ENCODE measurements around the gene SFXN5.

DNA sequence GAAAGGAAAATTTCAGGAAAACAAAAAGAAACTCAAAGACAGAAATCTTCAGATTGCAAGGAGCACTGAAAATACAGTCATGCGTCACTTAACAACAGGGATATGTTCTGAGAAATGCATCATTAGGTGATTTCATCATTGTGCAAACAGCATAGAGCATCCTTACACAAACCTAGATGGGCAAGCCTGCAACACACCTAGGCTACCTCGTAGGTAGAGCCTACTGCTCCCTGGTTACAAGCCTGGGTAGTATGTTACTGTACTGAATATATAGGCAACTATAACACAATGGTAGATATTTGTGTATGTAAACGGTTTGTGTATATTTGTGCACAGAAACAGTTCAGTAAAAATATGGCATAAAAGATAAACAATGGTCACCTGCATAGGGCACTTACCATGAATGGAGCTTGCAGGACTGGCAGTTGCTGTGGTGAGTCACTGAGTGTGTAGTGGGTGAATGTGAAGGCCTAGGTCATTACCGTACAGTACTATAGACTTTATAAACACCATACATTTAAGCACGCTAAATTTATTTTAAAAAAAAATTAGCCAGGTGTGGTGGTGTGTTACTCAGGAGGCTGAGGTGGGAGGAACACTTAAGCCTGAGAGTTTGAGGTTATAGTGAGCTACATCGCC lies 33.4 kb downstream of the SFXN5 start:
- TF ChIP-seq POLR2AphosphoS5 (IDR thresholded peaks at IDR 0.05), result no peak
- TF ChIP-seq, protein P1, sequence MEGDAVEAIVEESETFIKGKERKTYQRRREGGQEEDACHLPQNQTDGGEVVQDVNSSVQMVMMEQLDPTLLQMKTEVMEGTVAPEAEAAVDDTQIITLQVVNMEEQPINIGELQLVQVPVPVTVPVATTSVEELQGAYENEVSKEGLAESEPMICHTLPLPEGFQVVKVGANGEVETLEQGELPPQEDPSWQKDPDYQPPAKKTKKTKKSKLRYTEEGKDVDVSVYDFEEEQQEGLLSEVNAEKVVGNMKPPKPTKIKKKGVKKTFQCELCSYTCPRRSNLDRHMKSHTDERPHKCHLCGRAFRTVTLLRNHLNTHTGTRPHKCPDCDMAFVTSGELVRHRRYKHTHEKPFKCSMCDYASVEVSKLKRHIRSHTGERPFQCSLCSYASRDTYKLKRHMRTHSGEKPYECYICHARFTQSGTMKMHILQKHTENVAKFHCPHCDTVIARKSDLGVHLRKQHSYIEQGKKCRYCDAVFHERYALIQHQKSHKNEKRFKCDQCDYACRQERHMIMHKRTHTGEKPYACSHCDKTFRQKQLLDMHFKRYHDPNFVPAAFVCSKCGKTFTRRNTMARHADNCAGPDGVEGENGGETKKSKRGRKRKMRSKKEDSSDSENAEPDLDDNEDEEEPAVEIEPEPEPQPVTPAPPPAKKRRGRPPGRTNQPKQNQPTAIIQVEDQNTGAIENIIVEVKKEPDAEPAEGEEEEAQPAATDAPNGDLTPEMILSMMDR (IDR thresholded peaks at IDR 0.05), result no peak

Data from prostate gland (tissue), 2 donors.